ENCODE measurements around the gene ICA1.

ICA1 gene

DNA sequence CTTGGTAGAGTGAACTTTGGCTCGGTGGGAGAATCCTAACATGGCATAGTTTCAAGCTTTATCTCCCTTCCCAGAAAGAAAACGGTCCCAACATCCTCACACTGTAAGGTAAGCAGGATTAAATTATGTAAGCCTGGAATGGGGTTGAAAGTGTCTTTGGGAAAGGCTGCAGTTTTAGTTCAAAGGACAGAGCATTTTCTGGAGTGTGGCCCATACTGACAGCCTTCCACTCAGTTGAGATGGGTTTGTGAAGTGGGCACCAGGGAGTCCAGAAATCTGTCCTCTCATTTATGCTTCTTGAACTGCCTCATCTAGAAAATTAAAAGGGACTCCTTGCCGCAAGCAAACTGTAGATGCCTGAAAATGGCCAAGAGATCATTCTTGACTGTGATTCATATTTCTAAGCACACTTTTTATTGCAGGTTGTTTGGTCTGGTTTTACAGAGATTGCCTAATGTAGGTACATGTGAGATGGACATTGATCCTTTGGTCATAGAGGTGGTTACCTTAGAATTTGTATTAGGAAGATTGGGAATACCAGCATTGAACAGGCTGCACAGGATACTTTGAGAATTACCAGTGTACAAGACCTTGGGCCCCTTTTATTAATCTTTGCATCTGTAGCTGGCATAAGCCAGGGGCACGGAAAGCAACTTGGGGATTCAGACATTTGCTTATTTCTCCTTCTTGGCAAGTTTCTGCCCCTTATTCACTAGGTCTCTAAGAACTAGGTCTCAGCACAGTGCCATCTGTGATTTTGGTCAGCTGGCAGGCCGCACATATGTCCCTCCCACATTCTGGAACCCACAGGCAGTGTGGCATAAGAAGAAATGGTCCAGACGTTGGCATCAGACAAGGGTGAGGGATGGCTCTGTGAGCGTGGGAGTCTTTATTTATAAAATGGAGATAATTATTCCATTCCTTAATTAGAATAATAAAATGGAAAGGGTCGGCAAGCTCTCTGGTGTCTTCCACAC, 167.5 kb downstream of the ICA1 start:
- Histone ChIP-seq H3K36me3 (ENCODE audit: insufficient read depth, low read length) (no peaks in the 10 kb centered on the region), H3K79me2 (ENCODE audit: control insufficient read depth, insufficient read depth, low read length, unreplicated experiment) (no peaks in the 10 kb centered on the region), H3K27ac (ENCODE audit: low read depth, low read length) (no peak overlapping the region), H3K4me3 (ENCODE audit: low read depth, low read length) (no peak overlapping the region), H2AFZ (ENCODE audit: low read length, unreplicated experiment) (no peak overlapping the region), H3K4me1 (ENCODE audit: control insufficient read depth, insufficient read depth, low read length, unreplicated experiment) (no peaks in the 10 kb centered on the region), H3K27me3 (ENCODE audit: insufficient read depth, low read length) (no peaks in the 10 kb centered on the region)

DNA sequence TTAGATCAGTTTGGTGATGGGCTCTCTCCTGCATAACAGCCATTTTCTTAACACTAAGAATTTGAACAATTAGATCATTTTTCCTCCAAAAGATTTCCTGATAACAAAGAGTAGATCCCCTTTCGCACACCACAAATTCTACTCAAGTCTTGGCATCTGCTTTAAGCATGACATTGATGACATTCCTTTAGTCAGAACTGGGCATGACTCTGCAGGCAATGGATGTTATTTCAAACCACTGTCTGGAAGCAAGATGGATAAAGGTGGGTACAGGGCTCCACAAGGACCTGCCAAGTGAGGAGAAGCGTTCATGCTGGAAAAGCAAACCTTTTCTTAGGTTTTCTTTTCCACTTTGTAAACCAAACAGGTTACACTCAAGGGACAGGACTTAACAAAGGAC, 169.8 kb downstream of the ICA1 start:
- H3K36me3 ChIP-seq (ENCODE audit: insufficient read depth, low read length), result no peaks in the 10 kb centered on the region
- no peak overlapping the region for H3K4me3 ChIP-seq (ENCODE audit: low read depth, low read length)
- no peak overlapping the region for H3K27ac ChIP-seq (ENCODE audit: low read depth, low read length)
- H3K27me3 ChIP-seq (ENCODE audit: insufficient read depth, low read length), result no peaks in the 10 kb centered on the region
- H2AFZ ChIP-seq (ENCODE audit: low read length, unreplicated experiment), result no peak overlapping the region
- no peaks in the 10 kb centered on the region for H3K4me1 ChIP-seq (ENCODE audit: control insufficient read depth, insufficient read depth, low read length, unreplicated experiment)
- H3K79me2 ChIP-seq (ENCODE audit: control insufficient read depth, insufficient read depth, low read length, unreplicated experiment), result no peaks in the 10 kb centered on the region

DNA sequence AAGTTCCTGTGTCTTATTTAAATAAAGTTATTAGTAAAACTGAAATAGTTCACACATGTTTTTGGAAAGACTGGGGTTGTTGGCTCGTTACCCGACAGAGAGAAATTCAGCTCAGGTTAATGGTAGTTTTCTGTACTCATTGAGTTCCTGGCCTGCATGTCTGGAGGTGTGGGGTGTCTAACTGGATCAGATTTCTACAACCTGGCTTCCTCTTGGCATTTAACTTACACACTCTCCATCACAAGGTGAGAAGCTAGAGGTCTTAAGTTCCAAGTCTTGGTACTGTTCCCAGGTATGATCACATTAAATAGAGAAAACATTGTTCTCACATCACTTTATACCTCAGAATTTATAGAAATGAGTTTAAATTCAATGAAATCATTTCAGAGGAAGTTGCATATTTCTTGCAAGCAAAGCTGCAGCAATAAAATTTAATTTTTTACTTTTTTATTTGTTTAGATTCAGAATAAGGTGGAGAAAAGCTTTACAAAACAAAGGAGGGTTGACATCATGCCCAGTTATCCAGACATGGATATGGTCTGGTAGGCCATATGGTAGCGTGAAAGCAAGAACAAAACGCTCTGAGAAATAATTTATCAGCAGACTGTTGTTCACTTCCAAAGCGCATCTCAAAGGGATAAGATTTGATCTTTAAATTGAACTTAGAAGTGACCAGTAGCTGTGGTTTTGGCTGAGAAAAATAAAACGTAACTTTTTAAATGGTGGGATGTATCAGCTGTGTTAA, 172.8 kb downstream of the ICA1 start:
- no peak overlapping the region for H2AFZ ChIP-seq (ENCODE audit: low read length, unreplicated experiment)
- no peaks in the 10 kb centered on the region for H3K4me1 ChIP-seq (ENCODE audit: control insufficient read depth, insufficient read depth, low read length, unreplicated experiment)
- no peaks in the 10 kb centered on the region for H3K27me3 ChIP-seq (ENCODE audit: insufficient read depth, low read length)
- H3K4me3 ChIP-seq (ENCODE audit: low read depth, low read length), result no peak overlapping the region
- no peak overlapping the region for H3K27ac ChIP-seq (ENCODE audit: low read depth, low read length)
- no peaks in the 10 kb centered on the region for H3K79me2 ChIP-seq (ENCODE audit: control insufficient read depth, insufficient read depth, low read length, unreplicated experiment)
- no peaks in the 10 kb centered on the region for H3K36me3 ChIP-seq (ENCODE audit: insufficient read depth, low read length)

DNA sequence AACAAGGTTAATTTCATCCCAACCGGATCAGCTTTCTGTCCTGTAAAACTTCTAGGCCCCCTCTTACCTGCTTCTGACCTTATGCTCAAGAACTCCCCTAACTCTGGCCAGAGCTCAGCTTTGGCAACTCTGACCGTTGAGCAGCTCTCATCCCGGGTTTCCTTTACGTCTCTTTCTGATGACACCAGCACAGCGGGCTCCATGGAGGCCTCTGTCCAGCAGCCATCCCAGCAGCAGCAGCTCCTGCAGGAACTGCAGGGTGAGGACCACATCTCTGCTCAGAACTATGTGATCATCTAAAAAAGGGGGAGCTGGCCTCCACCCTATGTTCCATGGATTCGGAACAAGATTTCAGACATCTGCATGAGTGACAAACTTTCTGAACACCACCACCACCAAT, 175.7 kb downstream of the ICA1 start:
- Histone ChIP-seq H3K79me2 (ENCODE audit: control insufficient read depth, insufficient read depth, low read length, unreplicated experiment) (no peaks in the 10 kb centered on the region), H3K4me1 (ENCODE audit: control insufficient read depth, insufficient read depth, low read length, unreplicated experiment) (no peaks in the 10 kb centered on the region), H3K36me3 (ENCODE audit: insufficient read depth, low read length) (no peaks in the 10 kb centered on the region), H3K27me3 (ENCODE audit: insufficient read depth, low read length) (no peaks in the 10 kb centered on the region), H3K4me3 (ENCODE audit: low read depth, low read length) (no peak overlapping the region), H2AFZ (ENCODE audit: low read length, unreplicated experiment) (no peak overlapping the region), H3K27ac (ENCODE audit: low read depth, low read length) (no peak overlapping the region)

DNA sequence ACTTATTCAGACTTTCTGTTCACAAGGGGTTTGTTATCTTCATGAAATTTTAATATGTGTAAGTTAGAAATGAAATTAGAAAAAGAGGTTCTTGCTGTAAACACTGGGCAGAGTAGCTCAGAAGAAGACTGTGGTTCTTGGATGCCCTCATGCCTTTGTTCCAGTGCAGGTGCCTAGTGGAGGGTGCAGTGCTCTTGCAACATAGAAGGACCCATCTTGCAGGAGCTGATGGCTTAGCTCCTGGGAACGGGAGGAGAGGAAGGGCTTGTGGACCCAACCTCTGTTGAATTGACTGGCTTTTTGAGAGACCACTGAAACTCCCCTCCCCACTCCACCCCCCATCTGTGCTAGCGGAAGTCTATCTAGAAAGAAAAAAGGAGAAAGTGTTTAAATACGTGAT, 176.5 kb downstream of the ICA1 start:
- Histone ChIP-seq H3K79me2 (ENCODE audit: control insufficient read depth, insufficient read depth, low read length, unreplicated experiment) (no peaks in the 10 kb centered on the region), H3K36me3 (ENCODE audit: insufficient read depth, low read length) (no peaks in the 10 kb centered on the region), H3K27me3 (ENCODE audit: insufficient read depth, low read length) (no peaks in the 10 kb centered on the region), H3K4me3 (ENCODE audit: low read depth, low read length) (no peak overlapping the region), H2AFZ (ENCODE audit: low read length, unreplicated experiment) (no peak overlapping the region), H3K27ac (ENCODE audit: low read depth, low read length) (no peak overlapping the region), H3K4me1 (ENCODE audit: control insufficient read depth, insufficient read depth, low read length, unreplicated experiment) (no peaks in the 10 kb centered on the region)

DNA sequence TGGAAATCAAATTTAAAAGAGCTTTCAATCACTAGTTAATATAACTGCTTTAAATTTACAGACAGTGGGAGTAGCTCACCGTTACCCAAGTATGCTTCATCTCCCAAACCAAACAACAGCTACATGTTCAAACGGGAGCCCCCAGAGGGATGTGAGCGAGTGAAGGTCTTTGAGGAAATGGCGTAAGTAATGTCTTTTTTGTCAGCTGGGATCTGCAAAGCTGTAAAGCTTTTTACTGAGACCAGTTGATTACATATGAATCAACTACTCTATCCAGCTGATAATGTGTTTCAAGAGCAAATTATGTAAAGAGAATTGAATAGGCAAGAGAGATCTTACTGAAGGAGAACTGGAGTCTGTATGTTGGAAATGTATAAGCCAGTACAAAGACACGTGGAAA, 177.1 kb downstream of the ICA1 start:
- Histone ChIP-seq H3K36me3 (ENCODE audit: insufficient read depth, low read length) (no peaks in the 10 kb centered on the region), H2AFZ (ENCODE audit: low read length, unreplicated experiment) (no peak overlapping the region), H3K4me1 (ENCODE audit: control insufficient read depth, insufficient read depth, low read length, unreplicated experiment) (no peaks in the 10 kb centered on the region), H3K4me3 (ENCODE audit: low read depth, low read length) (no peak overlapping the region), H3K79me2 (ENCODE audit: control insufficient read depth, insufficient read depth, low read length, unreplicated experiment) (no peaks in the 10 kb centered on the region), H3K27ac (ENCODE audit: low read depth, low read length) (no peak overlapping the region), H3K27me3 (ENCODE audit: insufficient read depth, low read length) (no peaks in the 10 kb centered on the region)

DNA sequence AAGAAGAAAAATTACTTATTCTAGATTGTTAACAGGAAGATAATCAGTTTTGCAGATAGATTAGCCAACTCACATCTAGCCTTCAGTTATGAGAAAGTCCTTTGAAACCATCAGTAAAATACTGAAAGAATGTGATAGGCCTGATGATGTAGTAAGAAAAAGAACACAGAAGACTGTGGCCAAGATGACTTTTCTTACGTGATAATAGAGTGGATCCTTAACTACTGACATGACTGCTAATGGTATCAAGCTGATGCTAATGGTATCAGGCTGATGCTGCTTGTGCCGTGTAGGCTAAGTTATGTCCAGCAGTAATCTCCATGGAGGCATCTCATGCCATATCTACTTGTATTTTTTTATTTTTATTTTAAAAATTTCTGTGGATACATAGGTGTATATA, 179.2 kb downstream of the ICA1 start:
- Histone ChIP-seq H3K4me1 (ENCODE audit: control insufficient read depth, insufficient read depth, low read length, unreplicated experiment) (no peaks in the 10 kb centered on the region), H3K27me3 (ENCODE audit: insufficient read depth, low read length) (no peaks in the 10 kb centered on the region)

DNA sequence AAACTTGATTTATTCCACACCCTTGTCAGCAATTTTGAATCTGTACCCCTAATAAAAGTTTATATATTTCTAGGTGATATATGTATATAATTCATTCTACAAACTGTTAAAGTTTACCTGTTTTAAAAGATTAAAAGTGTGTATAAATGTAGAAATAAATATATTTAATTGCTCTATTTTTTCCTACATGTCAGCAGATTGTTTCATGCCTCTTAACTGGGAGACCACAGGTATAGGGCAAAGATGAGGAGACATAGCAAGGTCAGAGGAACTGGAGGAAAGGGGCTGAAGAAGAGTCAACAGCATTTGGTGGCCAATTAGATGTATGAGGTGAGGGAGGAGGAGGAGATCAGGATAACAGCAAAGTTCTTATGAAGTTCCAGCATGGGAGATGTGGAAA, 183.5 kb downstream of the ICA1 start:
- Histone ChIP-seq H3K4me3 (ENCODE audit: low read depth, low read length) (no peak overlapping the region), H3K27ac (ENCODE audit: low read depth, low read length) (no peak overlapping the region), H3K79me2 (ENCODE audit: control insufficient read depth, insufficient read depth, low read length, unreplicated experiment) (no peaks in the 10 kb centered on the region), H3K4me1 (ENCODE audit: control insufficient read depth, insufficient read depth, low read length, unreplicated experiment) (no peaks in the 10 kb centered on the region), H3K36me3 (ENCODE audit: insufficient read depth, low read length) (no peaks in the 10 kb centered on the region), H3K27me3 (ENCODE audit: insufficient read depth, low read length) (no peaks in the 10 kb centered on the region), H2AFZ (ENCODE audit: low read length, unreplicated experiment) (no peak overlapping the region)

More for the DNA sequence above, 179.2 kb downstream of the ICA1 start:
- Histone ChIP-seq H3K79me2 (ENCODE audit: control insufficient read depth, insufficient read depth, low read length, unreplicated experiment) (no peaks in the 10 kb centered on the region), H3K36me3 (ENCODE audit: insufficient read depth, low read length) (no peaks in the 10 kb centered on the region), H3K4me3 (ENCODE audit: low read depth, low read length) (no peak overlapping the region), H2AFZ (ENCODE audit: low read length, unreplicated experiment) (no peak overlapping the region), H3K27ac (ENCODE audit: low read depth, low read length) (no peak overlapping the region)

DNA sequence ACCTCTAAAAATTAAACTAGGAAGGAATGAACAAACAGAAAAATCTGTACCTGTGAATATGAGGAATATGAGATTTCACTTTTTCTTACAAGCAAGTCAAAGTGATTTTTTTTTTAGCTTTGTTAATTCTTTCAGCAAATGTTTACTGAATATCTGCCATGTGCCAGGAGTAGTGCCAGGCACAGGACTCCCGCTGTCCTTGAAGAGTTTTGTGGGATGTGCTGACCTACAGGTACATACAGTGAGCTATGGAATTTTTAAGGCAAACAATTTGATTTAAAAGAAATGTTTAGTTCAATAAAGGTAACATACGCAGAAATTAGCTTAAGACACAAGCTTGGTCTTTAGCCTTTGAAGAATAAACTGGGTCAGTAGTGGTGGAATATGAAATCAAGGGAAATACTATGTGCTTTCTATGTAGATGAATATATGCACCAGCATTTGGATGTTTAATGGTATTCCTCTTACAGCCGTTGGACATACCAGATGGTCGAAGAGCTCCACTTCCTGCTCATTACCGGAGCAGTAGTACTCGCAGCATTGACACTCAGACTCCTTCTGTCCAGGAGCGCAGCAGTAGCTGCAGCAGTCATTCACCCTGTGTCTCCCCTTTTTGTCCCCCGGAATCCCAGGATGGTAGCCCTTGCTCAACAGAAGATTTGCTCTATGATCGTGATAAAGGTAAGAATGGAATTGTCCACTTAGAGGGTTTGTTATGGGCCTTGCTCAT, 191.4 kb downstream of the ICA1 start:
- no peak overlapping the region for H2AFZ ChIP-seq (ENCODE audit: low read length, unreplicated experiment)
- no peak overlapping the region for H3K4me3 ChIP-seq (ENCODE audit: low read depth, low read length)
- H3K36me3 ChIP-seq (ENCODE audit: insufficient read depth, low read length), result no peaks in the 10 kb centered on the region
- H3K79me2 ChIP-seq (ENCODE audit: control insufficient read depth, insufficient read depth, low read length, unreplicated experiment), result no peaks in the 10 kb centered on the region
- H3K27me3 ChIP-seq (ENCODE audit: insufficient read depth, low read length), result no peaks in the 10 kb centered on the region
- peaks cover 12% of the 10 kb centered on the region for H3K4me1 ChIP-seq (ENCODE audit: control insufficient read depth, insufficient read depth, low read length, unreplicated experiment)
- no peak overlapping the region for H3K27ac ChIP-seq (ENCODE audit: low read depth, low read length)

DNA sequence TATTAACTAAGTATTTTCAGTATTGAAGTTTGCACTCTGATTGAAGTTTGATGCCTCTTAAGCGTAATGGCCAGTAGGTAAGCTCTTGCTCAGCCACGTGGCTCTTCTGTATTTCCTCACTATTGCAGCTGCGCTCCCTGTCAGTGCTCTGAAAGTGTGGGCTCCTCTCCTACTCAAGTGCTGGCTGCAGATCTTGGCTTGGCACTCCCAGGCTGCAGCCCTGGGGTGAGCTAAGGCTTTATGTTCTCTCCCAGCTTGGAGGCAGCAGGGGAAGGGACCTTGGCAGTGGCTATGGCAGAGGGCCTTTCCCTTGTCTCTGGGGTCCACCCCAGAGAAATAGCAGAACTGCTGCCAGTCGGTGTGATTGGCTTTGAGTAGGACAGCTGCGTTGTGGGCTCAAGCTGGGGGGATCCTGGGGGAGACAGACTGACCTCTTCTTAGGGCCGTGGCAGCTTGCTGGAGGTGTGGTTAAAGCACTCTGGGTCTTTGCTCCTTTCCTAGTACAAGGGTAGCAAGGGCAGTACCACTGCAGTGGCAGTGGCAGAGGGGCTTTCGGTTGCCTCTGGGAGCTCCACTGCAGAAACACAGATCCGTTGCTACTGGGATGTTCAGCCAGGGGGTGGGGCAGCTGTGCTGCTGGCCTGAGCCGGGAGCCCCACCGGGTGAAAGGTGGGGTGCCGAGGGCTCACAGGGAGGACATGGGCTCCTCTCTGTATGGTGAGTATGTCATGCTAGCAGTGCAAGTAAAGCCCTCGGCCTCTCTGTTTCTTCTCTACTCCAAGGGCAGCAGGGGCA, 192.9 kb downstream of the ICA1 start:
- H3K36me3 ChIP-seq (ENCODE audit: insufficient read depth, low read length), result no peaks in the 10 kb centered on the region

More for the DNA sequence above, 192.9 kb downstream of the ICA1 start:
- no peak overlapping the region for H2AFZ ChIP-seq (ENCODE audit: low read length, unreplicated experiment)
- no peaks in the 10 kb centered on the region for H3K27me3 ChIP-seq (ENCODE audit: insufficient read depth, low read length)
- peaks cover 23% of the 10 kb centered on the region for H3K4me1 ChIP-seq (ENCODE audit: control insufficient read depth, insufficient read depth, low read length, unreplicated experiment)
- H3K4me3 ChIP-seq (ENCODE audit: low read depth, low read length), result no peak overlapping the region
- no peaks in the 10 kb centered on the region for H3K79me2 ChIP-seq (ENCODE audit: control insufficient read depth, insufficient read depth, low read length, unreplicated experiment)
- no peak overlapping the region for H3K27ac ChIP-seq (ENCODE audit: low read depth, low read length)
